ENCODE measurements around the gene C22orf31.

DNA sequence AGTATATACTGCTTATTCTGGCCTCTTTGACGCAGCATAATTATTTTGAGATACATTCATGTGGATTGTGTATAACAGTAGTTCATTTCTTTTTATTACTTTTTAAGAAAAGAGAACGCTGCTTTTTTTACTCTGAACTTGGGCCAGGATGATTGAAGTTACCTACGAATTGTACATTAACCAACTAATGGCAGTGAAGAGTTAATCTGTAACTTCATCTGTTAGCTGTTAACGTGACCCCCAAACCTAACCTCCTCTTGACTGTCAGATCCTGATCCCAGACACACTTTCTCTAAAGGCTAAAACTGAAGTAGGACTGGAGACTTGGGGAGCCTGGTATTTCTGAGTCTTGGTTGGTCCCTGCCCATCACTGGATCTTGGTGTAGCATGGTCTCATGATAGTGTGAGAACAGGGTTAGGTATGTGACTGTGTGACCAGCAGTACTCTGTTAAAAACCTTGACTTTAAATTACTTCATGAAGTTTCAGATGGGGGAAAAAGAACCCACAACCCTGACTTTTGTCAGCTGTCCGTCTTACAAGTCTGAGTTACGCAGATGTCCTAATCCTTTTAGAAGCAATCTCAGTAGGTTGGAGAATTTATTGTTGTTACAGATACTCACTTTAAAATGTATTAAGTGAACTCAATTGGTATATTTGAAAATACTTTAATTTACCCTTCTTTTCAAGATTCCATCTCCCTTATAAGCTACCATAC, 39.4 kb downstream of the C22orf31 start:
- no peak for TF ChIP-seq POLR2A (IDR thresholded peaks at IDR 0.05; ENCODE audit: low read depth, low read length)
- TF ChIP-seq POLR2AphosphoS5 (IDR thresholded peaks at IDR 0.05; ENCODE audit: low read depth, low read length) = no peak
- TF ChIP-seq TAF1 (IDR thresholded peaks at IDR 0.05; ENCODE audit: low read depth, low read length) = no peak
- TF ChIP-seq POU2F2 (IDR thresholded peaks at IDR 0.05; ENCODE audit: low read depth, low read length) = no peak

Measured in GM12891 (cell line).